ENCODE data around the gene SDHA. TPM values are rescaled to one million over a fixed set of nuclear protein-coding genes. Genes with fewer than 3 reads are reported as not detected.
"Not testable (repeated sequence)": the region's sequence is repeated elsewhere in the genome, so short reads cannot be mapped to it uniquely, and the experiment has no call there.

The SDHA gene
- total and polyA plus RNA-seq, 2 donors from 2014 or later = 135 to 256 TPM

- Histone ChIP-seq H3K4me3 (ENCODE audit: low read length in 3 of 3) (no peak overlapping the region), H3K9ac (ENCODE audit: low read length in 3 of 3) (no peak overlapping the region), H3K27ac (ENCODE audit: low read depth in 2 of 2, low read length in 2 of 2) (no peak overlapping the region), H3K36me3 (ENCODE audit: control insufficient read depth in 2 of 3, insufficient read depth in 3 of 3, low read length in 3 of 3) (peaks cover 7 to 40% (median 24%) of the 10 kb centered on the region in 3 donors), H3K9me3 (ENCODE audit: control insufficient read depth in 2 of 3, insufficient read depth in 1 of 3, low read length in 3 of 3) (no peaks in the 10 kb centered on the region), H3K27me3 (ENCODE audit: control insufficient read depth, insufficient read depth, low read length) (no peaks in the 10 kb centered on the region), H3K4me1 (ENCODE audit: control insufficient read depth in 2 of 3, insufficient read depth in 2 of 3, low read depth in 1 of 3, low read length in 3 of 3) (peaks cover 0 to 9% (median 0%) of the 10 kb centered on the region in 3 donors)
- FAIRE-seq = no peak
- no peak for TF ChIP-seq CTCF (IDR thresholded peaks at IDR 0.05; ENCODE audit: borderline replicate concordance, extremely low read depth, insufficient read depth)
- intact Hi-C loops (cut with DNase I) = no loop called here
- DNase-seq = no peak
These were observed 5.7 kb downstream of the SDHA start for GRCh38 chr5:223791-224190.

- intact Hi-C loops (cut with DNase I) = no loop called here
- FAIRE-seq (no peak), DNase-seq (no peak)
- H3K27ac ChIP-seq (ENCODE audit: low read depth in 2 of 2, low read length in 2 of 2) = no peak overlapping the region
- H3K9me3 ChIP-seq (ENCODE audit: control insufficient read depth in 2 of 3, insufficient read depth in 1 of 3, low read length in 3 of 3) = no peaks in the 10 kb centered on the region
- H3K4me1 ChIP-seq (ENCODE audit: control insufficient read depth in 2 of 3, insufficient read depth in 2 of 3, low read depth in 1 of 3, low read length in 3 of 3) = peaks cover 0 to 4% (median 0%) of the 10 kb centered on the region in 3 donors
- H3K27me3 ChIP-seq (ENCODE audit: control insufficient read depth, insufficient read depth, low read length) = no peaks in the 10 kb centered on the region
- H3K36me3 ChIP-seq (ENCODE audit: control insufficient read depth in 2 of 3, insufficient read depth in 3 of 3, low read length in 3 of 3) = peaks cover 16 to 50% (median 31%) of the 10 kb centered on the region in 3 donors
- no peak overlapping the region for H3K4me3 ChIP-seq (ENCODE audit: low read length in 3 of 3)
- H3K9ac ChIP-seq (ENCODE audit: low read length in 3 of 3) = no peak overlapping the region
- no peak for TF ChIP-seq CTCF (IDR thresholded peaks at IDR 0.05; ENCODE audit: borderline replicate concordance, extremely low read depth, insufficient read depth)
These were observed 7.2 kb downstream of the SDHA start for GRCh38 chr5:225334-225733.

GRCh38 chr5:227375-227774, 9.3 kb downstream of the SDHA start:
- H3K4me3 ChIP-seq (ENCODE audit: low read length in 3 of 3); H3K9me3 ChIP-seq (ENCODE audit: control insufficient read depth in 2 of 3, insufficient read depth in 1 of 3, low read length in 3 of 3); H3K27me3 ChIP-seq (ENCODE audit: control insufficient read depth, insufficient read depth, low read length); H3K9ac ChIP-seq (ENCODE audit: low read length in 3 of 3); intact Hi-C loops (cut with DNase I); H3K27ac ChIP-seq (ENCODE audit: low read depth in 2 of 2, low read length in 2 of 2); H3K4me1 ChIP-seq (ENCODE audit: control insufficient read depth in 2 of 3, insufficient read depth in 2 of 3, low read depth in 1 of 3, low read length in 3 of 3); FAIRE-seq; DNase-seq: not testable (repeated sequence)
- peaks cover 16 to 55% (median 31%) of the 10 kb centered on the region in 3 donors for H3K36me3 ChIP-seq (ENCODE audit: control insufficient read depth in 2 of 3, insufficient read depth in 3 of 3, low read length in 3 of 3)

- H3K9me3 ChIP-seq (ENCODE audit: control insufficient read depth in 2 of 3, insufficient read depth in 1 of 3, low read length in 3 of 3) = no peaks in the 10 kb centered on the region
- no peaks in the 10 kb centered on the region for H3K27me3 ChIP-seq (ENCODE audit: control insufficient read depth, insufficient read depth, low read length)
- TF ChIP-seq CTCF (IDR thresholded peaks at IDR 0.05; ENCODE audit: borderline replicate concordance, extremely low read depth, insufficient read depth) = no peak
- H3K27ac ChIP-seq (ENCODE audit: low read depth in 2 of 2, low read length in 2 of 2) = no peak overlapping the region
- DNase-seq = no peak
- H3K4me1 ChIP-seq (ENCODE audit: control insufficient read depth in 2 of 3, insufficient read depth in 2 of 3, low read depth in 1 of 3, low read length in 3 of 3) = no peaks in the 10 kb centered on the region
- no peak for FAIRE-seq
- H3K36me3 ChIP-seq (ENCODE audit: control insufficient read depth in 2 of 3, insufficient read depth in 3 of 3, low read length in 3 of 3) = peaks cover 16 to 54% (median 36%) of the 10 kb centered on the region in 3 donors
- no peak overlapping the region for H3K9ac ChIP-seq (ENCODE audit: low read length in 3 of 3)
- intact Hi-C loops (cut with DNase I) = no loop called here
- H3K4me3 ChIP-seq (ENCODE audit: low read length in 3 of 3) = no peak overlapping the region
These were observed 10.8 kb downstream of the SDHA start for GRCh38 chr5:228886-229285.
